Ishikawa (cell line): Measurements from ENCODE around the gene PDE6H.

Source experiments
- EP300 ChIP-seq: IDR thresholded peaks from 2 replicates; pipeline ENCODE4 v1.6.1; 2012; ENCODE audit warnings: borderline replicate concordance
- FOXM1 ChIP-seq: IDR thresholded peaks from 2 replicates; pipeline ENCODE4 v1.6.1; 2012; ENCODE audit warnings: low read depth, borderline replicate concordance
- MAX ChIP-seq: IDR thresholded peaks from 2 replicates; pipeline ENCODE4 v1.6.1; 2012
- RAD21 ChIP-seq: IDR thresholded peaks from 2 replicates; pipeline ENCODE4 v1.6.1; 2012; ENCODE audit warnings: low read depth
- TAF1 ChIP-seq: IDR thresholded peaks from 2 replicates; pipeline ENCODE4 v1.6.1; 2012; ENCODE audit warnings: low read depth, mild to moderate bottlenecking
- TCF12 ChIP-seq: IDR thresholded peaks from 2 replicates; pipeline ENCODE4 v1.6.1; 2012; ENCODE audit warnings: low read depth

- TF ChIP-seq EP300 (no peak), RAD21 (no peak), TCF12 (no peak), TAF1 (no peak), MAX (no peak), FOXM1 (no peak)
Measured at GRCh38 chr12:14949631-14950030, 23.2 kb upstream of the PDE6H start.
